Measurements from ENCODE around the gene BIRC3.

The BIRC3 gene

DNA sequence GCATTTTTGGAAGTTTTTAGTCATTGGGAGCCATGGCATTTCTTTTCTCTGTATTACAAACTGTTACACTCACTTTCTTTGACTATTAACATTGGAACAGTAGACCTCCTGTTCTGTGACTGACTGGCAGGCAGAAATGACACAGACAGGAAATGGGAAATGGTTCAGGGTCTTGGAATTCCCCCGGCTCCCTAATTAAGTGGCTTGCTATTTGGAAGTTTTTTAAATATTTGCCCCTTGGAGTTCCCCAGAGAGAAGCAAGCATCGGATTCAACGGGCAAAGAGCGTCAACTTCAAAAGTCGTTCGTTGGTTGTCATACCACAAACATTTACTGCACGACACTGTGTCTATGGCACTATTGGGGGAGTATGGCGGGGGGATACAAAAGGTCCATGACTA is 28.6 kb downstream of the BIRC3 start:
- peaks cover 19% of the 10 kb centered on the region for H3K4me1 ChIP-seq (ENCODE audit: low read length)
- H3K9me3 ChIP-seq (ENCODE audit: insufficient read depth, low read length), result no peaks in the 10 kb centered on the region
- H2AFZ ChIP-seq (ENCODE audit: low read depth, low read length), result no peak overlapping the region
- peak overlapping the region; percentile 84 for H3K27ac ChIP-seq (ENCODE audit: low read length)
- no peaks in the 10 kb centered on the region for H3K27me3 ChIP-seq (ENCODE audit: low read depth, low read length)
- peaks cover 8% of the 10 kb centered on the region for H3K36me3 ChIP-seq (replicated peaks; ENCODE audit: low read depth, low read length)
- H3K9ac ChIP-seq (ENCODE audit: low read length), result peak overlapping the region; percentile 93
- TF ChIP-seq, protein P1, sequence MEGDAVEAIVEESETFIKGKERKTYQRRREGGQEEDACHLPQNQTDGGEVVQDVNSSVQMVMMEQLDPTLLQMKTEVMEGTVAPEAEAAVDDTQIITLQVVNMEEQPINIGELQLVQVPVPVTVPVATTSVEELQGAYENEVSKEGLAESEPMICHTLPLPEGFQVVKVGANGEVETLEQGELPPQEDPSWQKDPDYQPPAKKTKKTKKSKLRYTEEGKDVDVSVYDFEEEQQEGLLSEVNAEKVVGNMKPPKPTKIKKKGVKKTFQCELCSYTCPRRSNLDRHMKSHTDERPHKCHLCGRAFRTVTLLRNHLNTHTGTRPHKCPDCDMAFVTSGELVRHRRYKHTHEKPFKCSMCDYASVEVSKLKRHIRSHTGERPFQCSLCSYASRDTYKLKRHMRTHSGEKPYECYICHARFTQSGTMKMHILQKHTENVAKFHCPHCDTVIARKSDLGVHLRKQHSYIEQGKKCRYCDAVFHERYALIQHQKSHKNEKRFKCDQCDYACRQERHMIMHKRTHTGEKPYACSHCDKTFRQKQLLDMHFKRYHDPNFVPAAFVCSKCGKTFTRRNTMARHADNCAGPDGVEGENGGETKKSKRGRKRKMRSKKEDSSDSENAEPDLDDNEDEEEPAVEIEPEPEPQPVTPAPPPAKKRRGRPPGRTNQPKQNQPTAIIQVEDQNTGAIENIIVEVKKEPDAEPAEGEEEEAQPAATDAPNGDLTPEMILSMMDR (IDR thresholded peaks at IDR 0.05; ENCODE audit: low read depth, low read length), result no peak
- TF ChIP-seq EZH2phosphoT487 (IDR thresholded peaks at IDR 0.05; ENCODE audit: low read depth), result no peak
- peak overlapping the region; percentile 95 for H3K4me2 ChIP-seq (ENCODE audit: low read length)
- peak overlapping the region; percentile 98 for H3K4me3 ChIP-seq (ENCODE audit: low read length)
- no peaks in the 10 kb centered on the region for H4K20me1 ChIP-seq (ENCODE audit: insufficient read depth, low read length)
- H3K79me2 ChIP-seq (ENCODE audit: low read length), result peaks cover 28% of the 10 kb centered on the region

DNA sequence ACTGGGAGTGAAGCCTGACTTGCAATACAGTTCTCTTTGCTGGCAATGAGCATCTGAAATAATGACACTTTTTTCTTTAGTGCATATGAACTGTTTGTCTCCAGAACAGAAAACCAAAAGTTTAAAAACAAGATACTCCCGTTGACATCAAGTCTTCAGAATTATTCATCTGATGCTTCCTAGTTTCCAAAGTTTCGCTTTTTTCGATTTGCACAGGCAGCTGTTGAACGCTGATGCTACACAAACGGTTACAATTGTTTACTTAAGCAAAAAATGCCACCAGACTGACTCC is 29.1 kb downstream of the BIRC3 start:
- Histone ChIP-seq H3K4me1 (ENCODE audit: low read length) (peaks cover 19% of the 10 kb centered on the region), H3K4me2 (ENCODE audit: low read length) (peak overlapping the region; percentile 95), H4K20me1 (ENCODE audit: insufficient read depth, low read length) (no peaks in the 10 kb centered on the region), H3K27me3 (ENCODE audit: low read depth, low read length) (no peaks in the 10 kb centered on the region), H2AFZ (ENCODE audit: low read depth, low read length) (peak overlapping the region; percentile 75), H3K4me3 (ENCODE audit: low read length) (peak overlapping the region; percentile 98), H3K9ac (ENCODE audit: low read length) (peak overlapping the region; percentile 93), H3K9me3 (ENCODE audit: insufficient read depth, low read length) (no peaks in the 10 kb centered on the region), H3K27ac (ENCODE audit: low read length) (peak overlapping the region; percentile 84), H3K36me3 (replicated peaks; ENCODE audit: low read depth, low read length) (peaks cover 8% of the 10 kb centered on the region), H3K79me2 (ENCODE audit: low read length) (peaks cover 28% of the 10 kb centered on the region)
- TF ChIP-seq EZH2phosphoT487 (IDR thresholded peaks at IDR 0.05; ENCODE audit: low read depth), result no peak
- TF ChIP-seq, protein P1 (IDR thresholded peaks at IDR 0.05; ENCODE audit: low read depth, low read length), result no peak

DNA sequence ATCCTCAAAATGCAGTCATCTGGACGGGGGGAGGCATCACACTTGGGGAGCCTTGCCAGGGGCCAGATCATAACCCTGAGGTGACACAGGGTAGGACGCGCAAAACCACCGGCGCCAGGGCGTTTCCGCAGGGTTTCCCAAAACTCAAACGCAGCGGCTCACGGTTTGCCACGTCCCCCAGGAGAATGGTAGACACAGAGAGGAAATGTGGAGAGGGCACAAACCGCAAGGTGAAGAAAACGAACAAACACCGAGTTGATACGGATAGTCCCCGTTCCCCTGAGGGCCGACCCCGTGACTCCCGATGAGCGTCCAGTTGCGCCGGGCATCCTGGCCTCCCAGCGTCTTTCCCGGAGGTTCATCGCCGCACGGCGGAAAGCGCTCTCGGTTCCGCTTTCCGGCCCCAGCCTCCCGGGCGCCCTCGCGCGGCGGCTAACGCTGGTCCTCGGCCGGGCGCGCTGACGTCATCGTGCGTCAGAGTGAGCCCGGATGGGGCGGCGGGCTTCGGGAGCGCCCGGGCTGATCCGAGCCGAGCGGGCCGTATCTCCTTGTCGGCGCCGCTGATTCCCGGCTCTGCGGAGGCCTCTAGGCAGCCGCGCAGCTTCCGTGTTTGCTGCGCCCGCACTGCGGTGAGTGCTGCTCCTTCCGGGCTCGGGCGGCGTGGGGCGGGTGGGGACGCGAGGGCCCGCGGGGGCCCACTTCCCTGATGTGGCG is 29.6 kb downstream of the BIRC3 start, which contains the start of gene BIRC2:
Gene BIRC2 (plus strand): TSS at position 467 of the 714 bp plus-strand sequence. CDS start 2,641 bp downstream, outside the sequence.
- Histone ChIP-seq H3K27me3 (ENCODE audit: low read depth, low read length) (no peaks in the 10 kb centered on the region), H3K79me2 (ENCODE audit: low read length) (peaks cover 28% of the 10 kb centered on the region), H4K20me1 (ENCODE audit: insufficient read depth, low read length) (no peaks in the 10 kb centered on the region), H3K4me2 (ENCODE audit: low read length) (peak within 1 kb of the TSS; percentile 95), H3K9me3 (ENCODE audit: insufficient read depth, low read length) (no peaks in the 10 kb centered on the region), H3K4me3 (ENCODE audit: low read length) (peak within 1 kb of the TSS; percentile 98), H2AFZ (ENCODE audit: low read depth, low read length) (peak within 1 kb of the TSS; percentile 75), H3K4me1 (ENCODE audit: low read length) (peaks cover 19% of the 10 kb centered on the region), H3K36me3 (replicated peaks; ENCODE audit: low read depth, low read length) (peaks cover 8% of the 10 kb centered on the region), H3K9ac (ENCODE audit: low read length) (peak within 1 kb of the TSS; percentile 93), H3K27ac (ENCODE audit: low read length) (peak within 1 kb of the TSS; percentile 84)
- TF ChIP-seq EZH2phosphoT487 (IDR thresholded peaks at IDR 0.05; ENCODE audit: low read depth), result no peak
- TF ChIP-seq, protein P1 (IDR thresholded peaks at IDR 0.05; ENCODE audit: low read depth, low read length), result peak; percentile 44

DNA sequence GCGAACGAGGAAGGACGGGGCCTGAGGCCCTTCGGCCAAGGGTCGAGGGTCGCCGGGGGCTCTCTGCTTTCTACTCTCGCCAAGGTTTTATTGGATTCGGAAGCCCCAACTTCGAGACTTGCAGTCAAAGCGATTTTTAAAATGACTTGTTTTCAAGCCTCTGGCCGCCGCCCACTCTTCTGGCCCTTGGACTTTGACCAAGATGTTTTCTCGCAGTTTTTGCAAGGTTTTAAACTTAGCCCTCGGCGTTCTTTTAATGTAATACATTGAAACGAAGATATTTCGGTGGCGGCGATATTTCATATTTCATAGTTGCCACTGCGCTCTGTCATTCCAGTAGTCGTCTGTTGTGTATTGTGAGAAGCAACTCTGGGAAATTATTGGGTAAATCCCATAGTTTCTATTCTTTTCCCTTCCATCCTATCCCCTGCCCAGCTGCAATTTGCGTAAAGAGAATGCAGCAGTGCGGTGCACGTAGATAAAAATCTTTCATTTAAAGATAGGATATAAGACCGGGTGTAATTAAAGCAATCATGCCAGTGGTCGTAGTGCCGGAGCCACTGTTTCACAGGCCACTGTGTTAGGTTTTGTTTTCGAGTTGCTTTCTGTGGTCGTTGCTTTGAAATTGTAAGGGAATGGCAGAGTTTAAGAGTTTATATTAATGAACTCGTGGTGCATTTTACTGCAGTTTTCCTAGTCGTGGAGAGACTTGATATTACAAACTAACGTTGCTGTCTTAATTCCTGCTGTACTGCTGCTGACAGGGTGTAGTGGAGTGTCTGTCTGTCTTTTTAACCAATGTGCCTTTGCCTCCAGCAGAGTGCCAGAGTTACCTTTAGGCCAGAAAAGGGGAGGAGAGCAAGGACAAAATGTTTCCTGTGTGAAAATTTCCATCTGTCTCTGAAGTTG is 30.4 kb downstream of the BIRC3 start:
- Histone ChIP-seq H3K4me3 (ENCODE audit: low read length) (peak overlapping the region; percentile 98), H3K27me3 (ENCODE audit: low read depth, low read length) (no peaks in the 10 kb centered on the region), H3K9ac (ENCODE audit: low read length) (peak overlapping the region; percentile 93), H4K20me1 (ENCODE audit: insufficient read depth, low read length) (no peaks in the 10 kb centered on the region), H3K4me2 (ENCODE audit: low read length) (peak overlapping the region; percentile 66), H3K9me3 (ENCODE audit: insufficient read depth, low read length) (no peaks in the 10 kb centered on the region), H3K36me3 (replicated peaks; ENCODE audit: low read depth, low read length) (peaks cover 8% of the 10 kb centered on the region), H3K27ac (ENCODE audit: low read length) (peak overlapping the region; percentile 84), H3K4me1 (ENCODE audit: low read length) (peaks cover 19% of the 10 kb centered on the region), H2AFZ (ENCODE audit: low read depth, low read length) (peak overlapping the region; percentile 41; the same call in 1 of the 2 replicates), H3K79me2 (ENCODE audit: low read length) (peaks cover 28% of the 10 kb centered on the region)
- TF ChIP-seq, protein P1 (IDR thresholded peaks at IDR 0.05; ENCODE audit: low read depth, low read length), result no peak
- TF ChIP-seq EZH2phosphoT487 (IDR thresholded peaks at IDR 0.05; ENCODE audit: low read depth), result no peak
